ENCODE measurements around the gene FAM180B. TPM values are rescaled to one million over a fixed set of nuclear protein-coding genes. Genes with fewer than 3 reads are reported as not detected.
"Not testable (repeated sequence)": the region's sequence is repeated elsewhere in the genome, so short reads cannot be mapped to it uniquely, and the experiment has no call there.

The FAM180B gene
- total RNA-seq, 4 donors from 2014 or later, result not detected

DNA sequence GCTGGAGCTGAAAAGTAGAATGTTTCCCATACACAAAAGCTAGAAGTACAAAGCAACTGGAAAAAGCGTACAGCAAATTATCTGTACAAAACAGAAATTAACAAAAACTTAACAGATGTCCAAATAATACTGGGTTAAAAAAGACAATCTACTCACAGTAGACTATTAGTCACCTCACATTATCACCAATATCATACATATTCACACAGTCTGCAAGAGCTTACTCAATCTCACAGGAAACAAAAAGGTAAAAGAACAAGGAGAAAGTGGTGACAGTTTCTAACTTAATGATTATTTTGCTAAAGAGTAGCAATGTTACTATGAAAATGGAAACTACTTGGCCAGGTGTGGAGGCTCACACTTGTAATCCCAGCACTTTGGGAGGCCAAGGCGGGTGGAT, 45.4 kb upstream of the FAM180B start:
- H3K36me3 ChIP-seq, result peaks cover 0 to 4% (median 0%) of the 10 kb centered on the region in 3 donors
- 88 to 92% methylated on average over 2 of the region's 2 CpGs for WGBS, 2 donors
- no peak for DNase-seq
- intact Hi-C loops (cut with DNase I), result no loop called here
- no peak overlapping the region for H3K4me3 ChIP-seq
- H3K9me3 ChIP-seq, result no peaks in the 10 kb centered on the region
- H3K27ac ChIP-seq, result peak overlapping the region in 3 of 4 donors; percentile 51 to 81 (median 68)
- H3K4me1 ChIP-seq, result peaks cover 20 to 82% (median 45%) of the 10 kb centered on the region in 3 donors
- H3K27me3 ChIP-seq, result no peaks in the 10 kb centered on the region
- TF ChIP-seq POLR2A (IDR thresholded peaks at IDR 0.05), result no peak
- TF ChIP-seq, protein P1, sequence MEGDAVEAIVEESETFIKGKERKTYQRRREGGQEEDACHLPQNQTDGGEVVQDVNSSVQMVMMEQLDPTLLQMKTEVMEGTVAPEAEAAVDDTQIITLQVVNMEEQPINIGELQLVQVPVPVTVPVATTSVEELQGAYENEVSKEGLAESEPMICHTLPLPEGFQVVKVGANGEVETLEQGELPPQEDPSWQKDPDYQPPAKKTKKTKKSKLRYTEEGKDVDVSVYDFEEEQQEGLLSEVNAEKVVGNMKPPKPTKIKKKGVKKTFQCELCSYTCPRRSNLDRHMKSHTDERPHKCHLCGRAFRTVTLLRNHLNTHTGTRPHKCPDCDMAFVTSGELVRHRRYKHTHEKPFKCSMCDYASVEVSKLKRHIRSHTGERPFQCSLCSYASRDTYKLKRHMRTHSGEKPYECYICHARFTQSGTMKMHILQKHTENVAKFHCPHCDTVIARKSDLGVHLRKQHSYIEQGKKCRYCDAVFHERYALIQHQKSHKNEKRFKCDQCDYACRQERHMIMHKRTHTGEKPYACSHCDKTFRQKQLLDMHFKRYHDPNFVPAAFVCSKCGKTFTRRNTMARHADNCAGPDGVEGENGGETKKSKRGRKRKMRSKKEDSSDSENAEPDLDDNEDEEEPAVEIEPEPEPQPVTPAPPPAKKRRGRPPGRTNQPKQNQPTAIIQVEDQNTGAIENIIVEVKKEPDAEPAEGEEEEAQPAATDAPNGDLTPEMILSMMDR (IDR thresholded peaks at IDR 0.05), result no peak

DNA sequence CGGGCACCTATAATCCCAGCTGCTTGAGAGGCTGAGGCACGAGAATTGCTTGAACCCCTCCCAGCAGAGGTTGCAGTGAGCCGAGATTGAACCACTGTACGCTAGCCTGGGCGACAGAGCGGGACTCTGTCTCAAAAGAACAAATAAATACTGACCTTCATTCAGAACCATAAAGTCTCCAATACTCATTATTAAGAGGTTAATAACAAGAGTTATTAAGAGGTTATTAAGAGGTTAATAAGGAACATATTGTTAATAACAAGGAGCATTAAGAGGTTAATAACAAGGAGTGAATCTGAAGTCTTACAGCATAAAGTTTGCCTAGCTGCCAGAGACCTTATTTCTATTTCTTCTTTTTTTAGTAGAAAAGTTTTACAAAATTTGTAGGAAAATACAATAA, 41.2 kb upstream of the FAM180B start:
- TF ChIP-seq POLR2A (IDR thresholded peaks at IDR 0.05), result no peak
- TF ChIP-seq, protein P1 (IDR thresholded peaks at IDR 0.05), result no peak
- H3K4me1 ChIP-seq, result peaks cover 13 to 70% (median 33%) of the 10 kb centered on the region in 3 donors
- no peak overlapping the region for H3K4me3 ChIP-seq
- H3K9me3 ChIP-seq, result no peaks in the 10 kb centered on the region
- H3K27me3 ChIP-seq, result no peaks in the 10 kb centered on the region
- no peak for DNase-seq
- peaks cover 0 to 5% (median 0%) of the 10 kb centered on the region in 3 donors for H3K36me3 ChIP-seq
- intact Hi-C loops (cut with DNase I), result no loop called here
- whole genome bisulfite sequencing, 2 donors, result 93 to 95% methylated on average over 6 of the region's 6 CpGs
- no peak overlapping the region for H3K27ac ChIP-seq

DNA sequence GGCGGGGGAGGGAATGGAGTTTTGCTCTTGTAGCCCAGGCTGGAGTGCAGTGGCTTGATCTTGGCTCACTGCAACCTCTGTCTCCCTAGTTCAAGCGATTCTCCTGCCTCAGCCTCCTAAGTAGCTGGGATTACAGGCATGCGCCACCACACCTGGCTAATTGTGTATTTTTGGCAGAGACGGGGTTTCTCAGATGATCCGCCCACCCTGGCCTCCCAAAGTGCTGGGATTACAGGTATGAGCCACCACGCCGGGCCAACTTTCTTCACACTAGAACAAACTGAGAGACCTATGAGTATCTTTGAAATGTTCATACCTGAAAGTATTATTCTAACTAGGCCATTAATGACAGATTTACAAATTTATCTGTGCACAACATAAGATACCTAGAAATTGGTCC, 40.2 kb upstream of the FAM180B start:
- intact Hi-C loops (cut with DNase I); H3K36me3 ChIP-seq; H3K9me3 ChIP-seq; DNase-seq; H3K4me3 ChIP-seq; H3K27ac ChIP-seq; H3K27me3 ChIP-seq: not testable (repeated sequence)
- WGBS, 2 donors, result 77 to 79% methylated on average over 6 to 7 of the region's 7 CpGs
- H3K4me1 ChIP-seq, result peaks cover 17 to 70% (median 36%) of the 10 kb centered on the region in 3 donors

DNA sequence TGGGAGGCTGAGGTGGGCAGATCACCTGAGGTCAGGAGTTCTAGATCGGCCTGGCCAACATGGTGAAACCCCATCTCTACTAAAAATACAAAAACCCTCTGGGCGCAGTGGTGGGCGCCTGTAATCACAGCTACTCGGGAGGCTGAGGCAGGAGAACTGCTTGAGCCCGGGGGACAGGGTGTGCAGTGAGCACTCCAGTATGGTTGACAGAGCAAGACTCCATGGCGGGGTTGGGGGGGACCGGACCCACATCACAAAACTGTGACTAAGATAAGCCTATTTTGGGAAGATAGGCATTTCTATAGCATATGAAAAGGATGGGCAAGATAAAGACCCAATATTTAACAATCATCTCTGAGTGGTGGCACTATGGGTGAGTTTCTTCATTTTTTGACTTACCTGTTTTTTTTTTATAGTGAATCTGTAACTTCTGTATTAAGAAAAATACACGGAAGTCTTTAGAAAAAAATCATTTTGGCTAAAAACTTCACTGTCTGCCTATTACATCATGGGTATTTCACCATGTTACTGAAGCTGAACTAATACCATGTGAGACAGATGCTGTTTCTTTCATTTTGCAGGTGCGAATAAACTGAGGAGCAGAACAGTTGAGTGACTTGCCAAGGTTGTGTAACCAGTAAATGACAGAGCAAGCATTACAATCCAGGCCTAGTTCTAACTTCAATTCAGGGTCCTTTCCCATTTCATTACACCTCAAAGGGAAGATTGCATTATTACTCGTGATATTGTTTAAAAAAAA, 36.0 kb upstream of the FAM180B start:
- Histone ChIP-seq H3K4me3 (peak overlapping the region in 1 of 4 donors; percentile 93), H3K27me3 (no peaks in the 10 kb centered on the region), H3K9me3 (no peaks in the 10 kb centered on the region), H3K27ac (peak overlapping the region in 3 of 4 donors; percentile 94 to 96 (median 95)), H3K4me1 (peaks cover 27 to 57% (median 42%) of the 10 kb centered on the region in 3 donors), H3K36me3 (peaks cover 0 to 6% (median 0%) of the 10 kb centered on the region in 3 donors)
- no peak for DNase-seq
- intact Hi-C loops (cut with DNase I), result no loop called here
- no peak for TF ChIP-seq POLR2A (IDR thresholded peaks at IDR 0.05)
- TF ChIP-seq, protein P1 (IDR thresholded peaks at IDR 0.05), result no peak
- 68 to 79% methylated on average over 10 of the region's 10 CpGs for WGBS, 2 donors

DNA sequence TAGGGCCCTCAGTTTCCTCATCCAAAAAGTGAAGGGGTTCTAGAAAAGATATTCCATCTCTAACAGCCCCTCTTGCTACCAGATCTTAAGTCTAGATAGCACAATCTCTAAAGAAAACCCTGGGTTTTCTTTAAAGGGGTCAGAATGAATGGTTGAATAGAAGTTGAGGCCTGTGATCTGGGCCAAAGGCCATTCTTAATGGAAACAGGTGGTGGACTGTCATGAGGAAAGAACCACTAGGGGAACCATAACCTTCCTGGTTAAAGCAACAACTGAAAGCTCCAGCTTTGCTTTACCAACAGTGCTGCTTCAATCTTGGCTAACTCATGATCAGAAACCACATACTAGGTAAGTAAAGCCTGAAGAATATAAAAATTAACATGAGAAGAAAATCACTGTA, 35.4 kb upstream of the FAM180B start:
- H3K4me1 ChIP-seq, result peaks cover 27 to 57% (median 42%) of the 10 kb centered on the region in 3 donors
- intact Hi-C loops (cut with DNase I), result no loop called here
- H3K4me3 ChIP-seq, result peak overlapping the region; percentile 93 to 96 (median 94)
- peak overlapping the region; percentile 52 to 96 (median 94) for H3K27ac ChIP-seq
- H3K9me3 ChIP-seq, result no peaks in the 10 kb centered on the region
- H3K36me3 ChIP-seq, result peaks cover 0 to 6% (median 0%) of the 10 kb centered on the region in 3 donors
- no peaks in the 10 kb centered on the region for H3K27me3 ChIP-seq
- no peak for DNase-seq
- TF ChIP-seq, protein P1 (IDR thresholded peaks at IDR 0.05), result peak in 2 of 6 experiments; percentile 20 to 50
- no peak for TF ChIP-seq POLR2A (IDR thresholded peaks at IDR 0.05)

All from esophagus squamous epithelium (tissue), 5 donors.